Renal pelvis (tissue), 4 donors: ENCODE data around the gene PPP2R5D. TPM values are rescaled to one million over a fixed set of nuclear protein-coding genes. Genes with fewer than 3 reads are reported as not detected.
"Not testable (repeated sequence)": the region's sequence is repeated elsewhere in the genome, so short reads cannot be mapped to it uniquely, and the experiment has no call there.

Experiments
- DNase-seq: peaks from one replicate; pipeline ENCODE4 v3.0.0-alpha.2; 2013
- polyA plus RNA-seq, 3 donors: library from polyadenylated mRNA; unstranded; fragments of 120-200 nt; gene quantifications; one replicate each; pipeline ENCODE4 v1.2.1, GENCODE V29; 2013; ENCODE audit not compliant: insufficient read length in 3 of 3

The PPP2R5D gene
- polyA plus RNA-seq, 3 donors, result 60.6 to 63.9 (median 62.5) TPM

GRCh38 chr6:42987533-42988451 lies 3.4 kb downstream of the PPP2R5D start:
- DNase-seq, result no peak

GRCh38 chr6:42988486-42989020 lies 4.2 kb downstream of the PPP2R5D start:
- no peak for DNase-seq

- DNase-seq, result no peak
These were observed 5.6 kb downstream of the PPP2R5D start for GRCh38 chr6:42989923-42990322.

- DNase-seq, result no peak
These were observed 9.1 kb downstream of the PPP2R5D start for GRCh38 chr6:42993445-42993844.

GRCh38 chr6:42996513-42996912 lies 12.1 kb downstream of the PPP2R5D start:
- no peak for DNase-seq

GRCh38 chr6:42998205-42998604 lies 13.8 kb downstream of the PPP2R5D start:
- DNase-seq, result not testable (repeated sequence)

GRCh38 chr6:43001843-43002242 lies 17.5 kb downstream of the PPP2R5D start:
- DNase-seq, result no peak

GRCh38 chr6:43005844-43006243 lies 21.5 kb downstream of the PPP2R5D start:
- no peak for DNase-seq

- DNase-seq, result no peak
These were observed 21.9 kb downstream of the PPP2R5D start for GRCh38 chr6:43006251-43006650.

- no peak for DNase-seq
These were observed 22.8 kb downstream of the PPP2R5D start for GRCh38 chr6:43007126-43007525.

- peak; percentile 16 for DNase-seq
These were observed 24.8 kb downstream of the PPP2R5D start for GRCh38 chr6:43009124-43009523.

GRCh38 chr6:43011207-43011606 lies 26.8 kb downstream of the PPP2R5D start:
- DNase-seq, result no peak

- no peak for DNase-seq
These were observed 28.0 kb downstream of the PPP2R5D start for GRCh38 chr6:43012364-43012763.

GRCh38 chr6:43013097-43013842 lies 28.9 kb downstream of the PPP2R5D start:
- DNase-seq, result peak; percentile 11

- DNase-seq, result peak; percentile 100
These were observed 29.6 kb downstream of the PPP2R5D start, which contains the start of the genes KLHDC3 and MEA1 for GRCh38 chr6:43013843-43014433. Gene KLHDC3 (plus strand): TSS chr6:43014249. CDS start chr6:43017193, 2,944 bp downstream. Gene MEA1 (minus strand): TSS chr6:43013946. CDS start chr6:43013813, 133 bp downstream.

- peak; percentile 3 for DNase-seq
These were observed 30.1 kb downstream of the PPP2R5D start for GRCh38 chr6:43014434-43014909.

GRCh38 chr6:43016176-43016942 lies 32.0 kb downstream of the PPP2R5D start:
- no peak for DNase-seq

GRCh38 chr6:43016943-43017334 lies 32.6 kb downstream of the PPP2R5D start:
- no peak for DNase-seq

GRCh38 chr6:43019152-43019551 lies 34.8 kb downstream of the PPP2R5D start:
- no peak for DNase-seq

- no peak for DNase-seq
These were observed 35.8 kb downstream of the PPP2R5D start for GRCh38 chr6:43020052-43020705.

GRCh38 chr6:43020847-43021246 lies 36.5 kb downstream of the PPP2R5D start:
- DNase-seq, result peak; percentile 49
